ENCODE results near the gene MRS2.
"Not testable (repeated sequence)": the region's sequence is repeated elsewhere in the genome, so short reads cannot be mapped to it uniquely, and the experiment has no call there.

The MRS2 gene

GRCh38 chr6:24402697-24403500 is at the start of gene MRS2:
Gene MRS2 (plus strand): TSS chr6:24402936. CDS start chr6:24403047, 111 bp downstream.
- peak; percentile 64 to 87 for DNase-seq

GRCh38 chr6:24353861-24354260 is 48.9 kb upstream of the MRS2 start:
- no peak for DNase-seq

- no peak for DNase-seq
Measured at GRCh38 chr6:24355393-24355792, 47.3 kb upstream of the MRS2 start.

GRCh38 chr6:24356310-24356973 is 46.3 kb upstream of the MRS2 start:
- no peak for DNase-seq

- DNase-seq: peak; percentile 63 to 72
Measured at GRCh38 chr6:24357336-24358218, 45.2 kb upstream of the MRS2 start, which contains the start of gene DCDC2. Gene DCDC2 (minus strand): TSS chr6:24358059. CDS start chr6:24357750, 309 bp downstream.

- peak in 1 of 2 experiments; percentile 56 for DNase-seq
Measured at GRCh38 chr6:24358219-24358821, 44.4 kb upstream of the MRS2 start.

GRCh38 chr6:24359640-24360454 is 42.9 kb upstream of the MRS2 start:
- DNase-seq: peak; percentile 86 to 93

GRCh38 chr6:24362363-24362762 is 40.4 kb upstream of the MRS2 start:
- DNase-seq: not testable (repeated sequence)

- DNase-seq: not testable (repeated sequence)
Measured at GRCh38 chr6:24365103-24365633, 37.6 kb upstream of the MRS2 start.

- no peak for DNase-seq
Measured at GRCh38 chr6:24374612-24375011, 28.1 kb upstream of the MRS2 start.

GRCh38 chr6:24376871-24377270 is 25.9 kb upstream of the MRS2 start:
- DNase-seq: no peak

GRCh38 chr6:24378473-24379097 is 24.2 kb upstream of the MRS2 start:
- no peak for DNase-seq

GRCh38 chr6:24381476-24382219 is 21.1 kb upstream of the MRS2 start:
- DNase-seq: no peak

GRCh38 chr6:24382220-24382540 is 20.6 kb upstream of the MRS2 start:
- no peak for DNase-seq

GRCh38 chr6:24382891-24383494 is 19.7 kb upstream of the MRS2 start:
- not testable (repeated sequence) for DNase-seq

- DNase-seq: not testable (repeated sequence)
Measured at GRCh38 chr6:24384369-24385130, 18.2 kb upstream of the MRS2 start.

GRCh38 chr6:24385536-24386269 is 17.0 kb upstream of the MRS2 start:
- DNase-seq: no peak

- DNase-seq: no peak
Measured at GRCh38 chr6:24387818-24388217, 14.9 kb upstream of the MRS2 start.
